HEK293 (cell line): Measurements from ENCODE around the gene CERS5.

ENCODE experiments used
- CTCF ChIA-PET: fragments of 350-600 bp; formaldehyde crosslinking; extraction: SDS; loops from one replicate; lab custom pipeline; 2021; ENCODE audit warnings: antibody characterized with exemption; lab: Yijun Ruan, JAX
- POLR2A ChIA-PET: fragments of 300-600 bp; formaldehyde crosslinking; extraction: SDS; loops from one replicate; lab custom pipeline; 2020; ENCODE audit warnings: antibody characterized with exemption, inconsistent platforms; lab: Yijun Ruan, JAX
- H3K27ac ChIP-seq: fragments of 200-500 bp; sonication (Bioruptor generic); 2 replicates; pipeline ENCODE4 v1.5.1; 2014; ENCODE audit warnings: low read depth, low read length, control low read depth, inconsistent platforms; ENCODE audit errors: extremely low read depth
- H3K36me3 ChIP-seq, 2 experiments: fragments of 200-500 bp in 1 of 2; sonication (Bioruptor generic) in 1 of 2; 1 replicate in 1 of 2; 2 replicates in 1 of 2; pipeline ENCODE4 v1.5.1; 2014 to 2017; ENCODE audit warnings: inconsistent platforms in 2 of 2, low read length in 2 of 2; ENCODE audit not compliant: control insufficient read depth in 2 of 2, insufficient read depth in 1 of 2
- H3K4me1 ChIP-seq: fragments of 200-500 bp; sonication (Bioruptor generic); 2 replicates; pipeline ENCODE4 v1.5.1; 2014; ENCODE audit warnings: mild to moderate bottlenecking, low read length, inconsistent platforms; ENCODE audit not compliant: control insufficient read depth, insufficient read depth
- H3K4me3 ChIP-seq: 2 replicates; pipeline ENCODE4 v1.5.1; 2011; ENCODE audit warnings: low read depth, mild to moderate bottlenecking, control low read depth, low read length, moderate library complexity
- H3K9me3 ChIP-seq: fragments of 200-500 bp; sonication (Bioruptor generic); 2 replicates; pipeline ENCODE4 v1.5.1; 2014; ENCODE audit warnings: low read depth, low read length, inconsistent platforms; ENCODE audit not compliant: control insufficient read depth, insufficient read depth
- IKZF3 ChIP-seq: fragments of 450-650 bp; IDR thresholded peaks from 2 replicates; pipeline ENCODE4 v1.5.0; 2018; ENCODE audit warnings: missing biosample characterization, mild to moderate bottlenecking, missing genetic modification characterization, moderate library complexity
- KLF8 ChIP-seq: fragments of 450-650 bp; formaldehyde crosslinking; IDR thresholded peaks from 2 replicates; pipeline ENCODE4 v1.5.1; 2016; ENCODE audit warnings: missing biosample characterization, missing genetic modification characterization
- MEIS1 ChIP-seq: sonication (generic); formaldehyde crosslinking; IDR thresholded peaks from 2 replicates; pipeline ENCODE4 v1.8.1; 2022; ENCODE audit warnings: missing genetic modification reagents, mild to moderate bottlenecking, borderline replicate concordance
- OSR2 ChIP-seq: fragments of 450-650 bp; formaldehyde crosslinking; IDR thresholded peaks from 2 replicates; pipeline ENCODE4 v1.5.1; 2016; ENCODE audit warnings: missing biosample characterization, missing genetic modification characterization
- ZBTB10 ChIP-seq: fragments of 450-650 bp; formaldehyde crosslinking; IDR thresholded peaks from 2 replicates; pipeline ENCODE4 v1.5.1; 2016; ENCODE audit warnings: missing biosample characterization, missing genetic modification characterization
- ZFP37 ChIP-seq: fragments of 450-650 bp; formaldehyde crosslinking; IDR thresholded peaks from 2 replicates; pipeline ENCODE4 v1.5.1; 2016; ENCODE audit warnings: missing biosample characterization, missing genetic modification characterization
- ZNF248 ChIP-seq: fragments of 450-650 bp; formaldehyde crosslinking; IDR thresholded peaks from 2 replicates; pipeline ENCODE4 v1.5.1; 2017; ENCODE audit warnings: missing biosample characterization, missing genetic modification characterization
- ZNF362 ChIP-seq: fragments of 450-650 bp; formaldehyde crosslinking; IDR thresholded peaks from 2 replicates; pipeline ENCODE4 v1.5.1; 2016; ENCODE audit warnings: missing biosample characterization, missing genetic modification characterization
- ZNF416 ChIP-seq: fragments of 450-650 bp; formaldehyde crosslinking; IDR thresholded peaks from 2 replicates; pipeline ENCODE4 v1.5.1; 2016; ENCODE audit warnings: missing biosample characterization, missing genetic modification characterization
- ZNF433 ChIP-seq: fragments of 450-650 bp; formaldehyde crosslinking; IDR thresholded peaks from 2 replicates; pipeline ENCODE4 v1.5.1; 2016; ENCODE audit warnings: missing biosample characterization, missing genetic modification characterization, low read depth
- ZNF488 ChIP-seq: fragments of 450-650 bp; formaldehyde crosslinking; IDR thresholded peaks from 2 replicates; pipeline ENCODE4 v1.5.1; 2016; ENCODE audit warnings: missing biosample characterization, missing genetic modification characterization
- ZNF513 ChIP-seq: fragments of 450-650 bp; IDR thresholded peaks from 2 replicates; pipeline ENCODE4 v1.5.1; 2018; ENCODE audit warnings: missing biosample characterization, missing genetic modification characterization
- ZNF560 ChIP-seq: fragments of 450-650 bp; formaldehyde crosslinking; IDR thresholded peaks from 2 replicates; pipeline ENCODE4 v1.5.1; 2017; ENCODE audit warnings: missing biosample characterization, missing genetic modification characterization, borderline replicate concordance
- ZNF600 ChIP-seq: fragments of 450-650 bp; formaldehyde crosslinking; IDR thresholded peaks from 2 replicates; pipeline ENCODE4 v1.5.1; 2016; ENCODE audit warnings: missing biosample characterization, missing genetic modification characterization
- ZNF654 ChIP-seq: fragments of 450-650 bp; formaldehyde crosslinking; IDR thresholded peaks from 2 replicates; pipeline ENCODE4 v1.5.1; 2016; ENCODE audit warnings: low read depth, missing biosample characterization, missing genetic modification characterization
- ZNF837 ChIP-seq: fragments of 450-650 bp; formaldehyde crosslinking; IDR thresholded peaks from 2 replicates; pipeline ENCODE4 v1.5.1; 2016; ENCODE audit warnings: missing biosample characterization, missing genetic modification characterization
- ZSCAN18 ChIP-seq: fragments of 450-650 bp; formaldehyde crosslinking; IDR thresholded peaks from 2 replicates; pipeline ENCODE4 v1.5.1; 2016; ENCODE audit warnings: missing biosample characterization, missing genetic modification characterization
- ZSCAN30 ChIP-seq: fragments of 450-650 bp; IDR thresholded peaks from 2 replicates; pipeline ENCODE4 v1.5.1; 2018; ENCODE audit warnings: missing biosample characterization, mild to moderate bottlenecking, missing genetic modification characterization, moderate library complexity

CERS5 gene

GRCh38 chr12:50102646-50103309 is 64.4 kb downstream of the CERS5 start (continued):
- TF ChIP-seq ZBTB10 (tag by site-specific recombination) (no peak), ZSCAN18 (tag by site-specific recombination) (no peak), KLF8 (tag by site-specific recombination) (no peak), ZNF416 (no peak), OSR2 (tag by site-specific recombination) (no peak), ZNF560 (tag by site-specific recombination) (no peak)

GRCh38 chr12:50102131-50102531 is 65.0 kb downstream of the CERS5 start:
- peaks cover 7% of the 10 kb centered on the region for H3K4me1 ChIP-seq
- no peak overlapping the region for H3K4me3 ChIP-seq
- TF ChIP-seq ZNF433 (tag by site-specific recombination) (no peak), ZNF513 (tag by site-specific recombination) (no peak), ZNF362 (no peak), ZNF248 (tag by site-specific recombination) (no peak), ZNF488 (tag by site-specific recombination) (no peak)
- CTCF ChIA-PET, result interaction anchor here (0.6 to 5.4 kb wide), 10 partner anchors 9 to 123 kb away, joined by 3 to 50 read pairs (median 3); partner anchors contain the start of gene COX14
- H3K9me3 ChIP-seq, result no peaks in the 10 kb centered on the region
- POLR2A ChIA-PET, result interaction anchor here (0.7 to 3.6 kb wide), 2 partner anchors 9 to 17 kb away, joined by 5 to 32 read pairs; partner anchors contain the start of genes COX14 and SMARCD1
- H3K36me3 ChIP-seq, result peaks cover 7 to 46% of the 10 kb centered on the region in 2 experiments; a peak in 2 of 3 replicates
- no peak overlapping the region for H3K27ac ChIP-seq

GRCh38 chr12:50101663-50102062 is 65.5 kb downstream of the CERS5 start:
- Histone ChIP-seq H3K9me3 (no peaks in the 10 kb centered on the region), H3K4me3 (no peak overlapping the region), H3K27ac (no peak overlapping the region; the same call in 1 of the 2 replicates), H3K4me1 (peaks cover 7% of the 10 kb centered on the region), H3K36me3 (peaks cover 10 to 51% of the 10 kb centered on the region in 2 experiments; a peak in 2 of 3 replicates)
- ChIA-PET CTCF (interaction anchor here (0.6 to 5.4 kb wide), 13 partner anchors 9 to 124 kb away, joined by 3 to 50 read pairs (median 3); partner anchors contain the start of gene COX14), POLR2A (interaction anchor here (0.7 to 3.6 kb wide), 4 partner anchors 10 to 213 kb away, joined by 3 to 32 read pairs (median 4); partner anchors contain the start of genes COX14 and SMARCD1)
- TF ChIP-seq ZNF837 (tag by site-specific recombination) (no peak), ZNF654 (peak; percentile 21; the same call in 1 of the 2 replicates), ZSCAN30 (no peak), ZFP37 (tag by site-specific recombination) (no peak), ZNF600 (tag by site-specific recombination) (peak; percentile 66; the same call in 1 of the 2 replicates), MEIS1 (CRISPR knock-in tag) (no peak), IKZF3 (tag by site-specific recombination) (0 out of 2 replicates have a peak, but pooled peaks have one; percentile 14)
